ENCODE measurements around the gene PCMTD2.

PCMTD2 gene

DNA sequence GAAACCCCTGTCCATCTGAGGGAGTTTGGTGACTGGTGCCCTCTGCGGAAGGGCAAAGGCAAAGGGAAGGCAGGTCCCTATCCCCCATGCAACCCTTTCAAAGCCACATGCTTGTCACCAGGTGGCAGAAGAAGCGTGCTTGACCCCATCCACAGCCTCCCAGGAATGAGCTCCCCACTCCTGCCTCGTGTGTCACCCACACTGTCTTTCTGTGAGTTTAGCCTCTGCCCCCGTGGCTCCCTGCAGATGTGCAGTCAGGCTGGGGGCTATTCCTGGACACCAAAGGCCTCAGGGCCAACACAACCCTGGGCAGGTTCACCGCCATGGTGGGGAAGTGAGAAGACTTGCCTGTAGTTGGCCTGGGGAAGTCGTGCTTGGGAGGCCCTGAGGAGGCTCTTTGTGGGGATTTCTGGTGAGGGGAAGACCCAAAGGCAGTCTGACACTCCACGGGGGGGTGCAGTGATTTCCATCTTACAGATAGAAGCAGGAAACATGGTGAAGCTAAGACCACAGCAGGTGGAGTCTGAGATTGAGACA lies 16.6 kb upstream of the PCMTD2 start:
- no peak for DNase-seq (ENCODE audit: low read depth, low spot score)

DNA sequence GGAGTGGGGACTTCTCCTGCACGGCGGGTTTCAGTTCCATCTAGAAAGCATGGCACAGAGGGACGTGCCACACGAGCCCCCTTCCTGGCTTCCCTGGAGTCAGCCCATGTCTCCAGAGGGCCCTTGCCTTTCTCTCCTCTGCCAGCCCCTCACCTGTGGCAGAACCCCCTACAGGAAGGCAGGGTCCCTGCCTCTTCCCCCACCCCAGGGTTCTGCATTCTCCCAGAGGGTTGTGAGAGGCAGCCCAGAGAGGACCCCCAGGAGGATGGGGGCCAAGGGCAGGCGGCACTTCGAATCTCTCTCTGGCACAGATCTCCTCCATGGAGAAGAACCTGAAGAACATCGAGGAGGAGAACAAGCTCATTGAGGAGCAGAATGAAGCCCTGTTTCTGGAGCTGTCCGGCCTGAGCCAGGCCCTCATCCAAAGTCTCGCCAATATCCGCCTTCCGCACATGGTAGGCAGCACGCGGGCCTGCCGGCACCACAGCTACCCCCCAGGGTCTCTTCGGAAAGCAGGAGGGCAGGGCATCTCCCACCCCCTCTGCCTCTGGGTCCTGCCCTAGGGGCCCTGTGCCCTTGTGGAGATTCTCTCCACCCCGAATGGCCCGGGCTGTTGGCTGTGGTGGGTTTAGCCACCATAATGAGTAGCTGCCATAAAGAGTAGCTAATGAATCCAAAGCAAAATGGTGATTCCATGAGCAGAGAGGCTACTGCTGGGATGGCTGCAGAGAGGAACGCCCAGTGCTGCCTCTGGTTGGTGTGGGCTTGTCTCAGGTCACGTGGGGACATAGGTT lies 15.9 kb upstream of the PCMTD2 start:
- no peak for DNase-seq (ENCODE audit: low read depth, low spot score)

DNA sequence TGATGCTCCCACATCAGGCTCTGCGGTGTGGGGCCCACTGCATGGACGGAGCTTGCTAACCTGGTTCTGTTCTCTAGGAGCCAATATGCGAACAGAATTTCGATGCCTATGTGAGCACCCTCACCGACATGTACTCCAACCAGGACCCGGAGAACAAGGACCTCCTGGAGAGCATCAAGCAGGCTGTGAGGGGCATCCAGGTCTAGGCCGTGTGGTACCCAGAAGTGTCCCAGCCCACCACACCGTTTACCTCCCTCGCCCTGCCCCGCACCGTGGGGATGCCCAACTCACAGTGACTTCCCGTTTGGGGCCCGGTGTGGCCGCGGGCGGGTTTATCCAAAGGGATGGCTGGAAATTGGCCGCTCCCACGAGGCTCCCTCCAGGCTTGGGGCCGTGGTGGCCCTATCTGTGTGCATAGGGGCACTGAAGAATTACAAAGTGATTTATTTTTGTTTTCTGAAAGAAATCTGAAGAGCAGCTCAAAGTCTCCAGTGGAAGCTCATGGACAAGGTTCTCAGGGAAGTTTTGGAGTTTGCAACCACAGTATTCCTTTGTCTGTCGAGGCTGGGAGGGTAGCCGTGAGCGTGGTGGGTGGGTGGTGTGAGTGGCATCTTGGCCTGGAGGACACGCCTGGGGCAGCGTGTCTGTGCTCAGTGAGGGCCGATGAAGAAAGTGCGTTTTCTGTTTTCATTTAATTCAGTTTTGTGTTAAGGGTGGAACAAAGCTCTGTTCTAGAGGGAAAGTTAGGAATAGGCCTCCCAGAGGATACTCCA lies 15.1 kb upstream of the PCMTD2 start:
- no peak for DNase-seq (ENCODE audit: low read depth, low spot score)

DNA sequence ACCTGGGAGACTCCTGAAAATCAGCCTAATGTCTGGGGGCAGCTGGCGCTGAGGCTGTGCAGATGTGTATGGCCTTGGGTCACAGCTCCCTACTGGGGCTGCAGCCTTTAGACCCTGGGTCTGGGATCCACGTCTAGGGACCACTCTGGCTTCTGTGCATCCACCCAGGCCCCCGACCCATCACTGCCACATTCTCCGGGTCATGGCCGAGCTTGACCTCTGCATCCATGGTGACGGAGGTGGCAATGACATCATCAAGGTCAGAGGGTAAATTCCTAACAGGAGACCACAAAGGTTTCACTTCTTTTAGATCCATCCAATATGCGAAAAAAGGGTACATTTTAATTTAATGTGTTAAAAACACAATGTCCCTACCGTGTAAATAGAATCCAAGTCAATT lies 14.5 kb upstream of the PCMTD2 start:
- DNase-seq (ENCODE audit: low read depth, low spot score), result no peak

DNA sequence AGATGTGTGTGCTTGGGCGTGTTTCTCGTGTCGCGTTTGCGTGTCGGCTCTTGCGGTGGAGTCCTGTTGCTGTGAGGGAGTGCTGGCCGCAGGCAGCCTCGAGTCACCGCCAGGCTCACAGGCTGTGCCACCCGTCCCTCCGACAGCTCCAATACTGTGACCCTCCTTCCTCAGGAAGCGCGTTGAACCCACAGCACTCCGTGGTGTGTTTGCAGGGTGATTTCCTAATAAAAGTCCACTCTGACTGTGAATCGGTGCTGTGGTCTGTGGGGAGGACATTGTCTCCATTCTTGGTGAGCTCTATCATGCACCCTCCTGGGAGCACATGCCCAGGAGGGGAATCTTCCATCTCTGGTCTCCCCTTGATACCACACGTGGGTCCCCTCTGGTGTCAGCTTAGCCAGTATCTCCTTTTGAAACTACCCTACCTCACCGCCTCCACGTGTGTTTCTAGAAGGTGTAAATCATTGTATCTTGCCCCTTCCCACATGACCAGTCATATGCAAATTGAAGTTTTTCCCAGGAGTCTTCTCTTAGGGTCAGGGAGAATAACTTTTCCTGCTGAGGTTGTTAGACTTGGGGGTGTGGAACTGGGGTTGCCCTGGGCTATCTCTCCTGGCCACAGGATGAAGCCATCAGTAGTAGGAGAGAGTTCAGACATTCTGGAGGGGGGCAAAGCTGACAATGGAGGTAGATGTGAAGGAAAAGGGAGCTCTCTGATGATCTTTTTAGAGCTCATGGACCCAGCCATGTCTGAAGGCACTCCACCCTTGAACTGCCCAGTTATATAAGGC lies 13.3 kb upstream of the PCMTD2 start:
- DNase-seq (ENCODE audit: low read depth, low spot score), result no peak

DNA sequence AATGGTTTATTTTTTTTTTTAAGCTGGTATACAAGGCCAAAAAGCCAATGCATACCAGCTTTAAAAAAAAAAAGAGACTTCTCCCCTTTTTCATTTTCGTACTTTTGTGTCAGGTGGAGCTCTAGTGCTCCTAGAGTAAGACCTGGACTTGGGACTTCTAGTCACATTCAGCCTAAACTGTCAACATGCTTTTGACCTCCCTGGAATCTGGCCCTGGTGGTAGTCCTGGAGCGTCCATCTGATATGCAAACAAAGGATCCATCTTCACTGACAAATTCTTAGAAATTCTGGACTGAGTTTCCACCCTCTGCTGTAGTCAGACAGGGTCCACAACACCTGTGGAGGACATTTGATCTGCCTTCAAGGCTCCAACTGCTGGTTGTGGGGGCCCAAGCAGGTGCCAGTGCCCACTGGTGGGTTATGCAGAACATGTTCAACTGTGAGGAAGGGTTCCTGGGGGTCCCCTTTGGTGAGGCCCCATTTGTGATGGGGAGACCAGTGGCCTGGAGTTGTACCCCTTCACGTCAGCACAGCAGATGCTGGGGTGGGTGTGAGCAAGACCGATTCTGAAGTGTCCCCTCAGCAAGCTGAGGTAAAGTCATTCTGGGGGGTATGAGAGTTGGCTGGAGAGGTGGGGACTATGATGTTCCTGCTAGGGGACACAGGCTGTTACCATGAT lies 12.6 kb upstream of the PCMTD2 start:
- DNase-seq (ENCODE audit: low read depth, low spot score), result no peak

DNA sequence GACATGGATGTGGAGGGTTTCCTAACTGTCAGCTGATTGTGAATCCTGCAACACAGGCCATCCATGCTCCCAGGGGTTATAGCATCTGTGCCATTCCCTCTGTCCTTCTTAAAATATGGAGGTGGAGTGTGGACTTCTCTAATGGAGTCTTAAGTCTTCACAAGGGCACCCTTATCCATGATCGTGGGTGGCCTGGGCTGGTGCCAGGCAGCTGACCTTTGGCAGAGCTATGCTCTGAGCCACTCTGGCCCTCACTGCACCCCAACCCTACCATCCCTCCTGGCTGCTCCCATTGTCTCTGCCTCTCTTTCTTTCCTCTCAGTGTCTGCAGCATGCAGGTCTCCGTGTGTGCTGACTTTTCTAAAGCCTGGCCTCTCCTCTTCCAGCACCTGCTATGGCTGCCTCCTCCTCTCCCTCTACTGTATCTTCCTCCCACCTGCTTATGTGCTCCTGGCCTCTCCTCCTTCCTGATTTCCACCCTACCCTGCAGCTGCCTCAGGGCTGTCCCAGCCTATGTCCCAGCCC lies 11.2 kb upstream of the PCMTD2 start:
- DNase-seq (ENCODE audit: low read depth, low spot score), result no peak

DNA sequence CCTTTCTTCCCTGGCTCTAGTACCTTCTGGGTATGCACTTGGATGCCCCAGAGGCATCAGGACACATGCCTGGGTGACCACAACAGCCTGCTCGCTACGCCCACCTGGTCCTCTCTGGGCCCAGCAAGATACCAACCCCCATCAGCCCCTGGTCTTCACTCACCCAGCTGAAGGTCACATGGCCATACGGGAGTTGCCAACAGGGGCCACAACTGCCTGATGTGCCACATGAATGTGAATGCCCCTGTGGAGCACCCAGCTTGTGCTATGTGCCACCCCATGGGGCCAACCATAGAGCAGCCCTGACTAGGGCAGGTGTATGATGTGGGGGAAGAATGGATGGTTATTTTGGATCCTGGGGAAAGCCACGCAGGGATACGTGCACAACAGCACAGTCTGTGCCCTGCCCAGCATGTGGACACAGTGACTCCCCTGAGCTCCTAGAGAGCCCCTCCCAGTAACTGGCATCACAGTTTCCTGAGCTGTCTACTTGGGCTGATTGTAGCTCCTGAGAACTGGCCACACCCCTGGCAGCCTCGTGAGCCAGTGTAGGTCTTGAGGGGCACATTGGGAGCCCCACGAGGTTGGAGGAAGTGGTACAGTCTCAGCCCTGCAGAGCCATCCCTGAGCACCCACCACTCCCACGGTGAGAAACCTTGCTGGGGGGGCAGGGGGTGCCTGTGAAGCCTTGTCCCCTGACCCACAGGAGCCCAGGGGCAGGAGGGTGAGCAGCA lies 10.5 kb upstream of the PCMTD2 start:
- no peak for DNase-seq (ENCODE audit: low read depth, low spot score)

DNA sequence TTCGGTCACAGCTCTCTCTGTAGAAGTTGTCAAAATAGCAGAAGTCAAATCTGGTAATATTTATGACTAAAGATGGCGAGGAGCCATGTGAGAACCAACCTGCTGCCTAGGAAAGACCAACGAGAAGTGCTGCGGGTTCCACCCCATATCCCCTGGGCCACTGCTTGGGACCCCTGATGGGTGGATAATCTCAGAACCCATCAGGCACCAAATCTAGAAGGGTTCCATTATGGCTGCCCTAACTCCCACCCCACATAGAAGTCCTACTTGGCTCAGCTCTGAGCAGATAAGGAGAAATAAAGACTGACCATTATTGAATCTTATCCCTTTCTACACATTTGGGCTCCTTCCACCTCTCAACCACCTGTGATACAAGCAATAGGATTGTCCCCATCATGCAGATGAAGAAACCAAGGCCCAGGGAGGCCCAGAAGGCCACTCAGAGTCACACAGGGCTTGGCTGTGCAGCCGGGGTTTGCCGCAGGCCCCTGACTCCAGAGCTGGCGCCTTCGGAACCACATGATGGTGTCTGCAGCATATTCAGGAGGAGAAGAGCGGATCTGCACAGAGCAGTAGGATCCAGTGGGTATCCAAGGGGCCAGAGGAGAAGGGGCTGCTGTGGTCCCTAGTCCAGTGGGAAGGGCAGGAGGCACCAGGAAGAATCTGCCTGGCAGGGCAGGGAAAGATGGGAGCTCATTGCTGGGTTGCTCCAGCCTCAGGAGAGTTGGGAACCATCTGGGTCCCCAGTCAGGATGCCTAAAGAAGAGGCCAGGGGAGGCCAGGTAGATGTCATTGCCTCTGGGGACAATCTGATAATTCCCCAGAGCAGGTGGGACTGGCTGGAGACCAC lies 9.6 kb upstream of the PCMTD2 start:
- no peak for DNase-seq (ENCODE audit: low read depth, low spot score)

DNA sequence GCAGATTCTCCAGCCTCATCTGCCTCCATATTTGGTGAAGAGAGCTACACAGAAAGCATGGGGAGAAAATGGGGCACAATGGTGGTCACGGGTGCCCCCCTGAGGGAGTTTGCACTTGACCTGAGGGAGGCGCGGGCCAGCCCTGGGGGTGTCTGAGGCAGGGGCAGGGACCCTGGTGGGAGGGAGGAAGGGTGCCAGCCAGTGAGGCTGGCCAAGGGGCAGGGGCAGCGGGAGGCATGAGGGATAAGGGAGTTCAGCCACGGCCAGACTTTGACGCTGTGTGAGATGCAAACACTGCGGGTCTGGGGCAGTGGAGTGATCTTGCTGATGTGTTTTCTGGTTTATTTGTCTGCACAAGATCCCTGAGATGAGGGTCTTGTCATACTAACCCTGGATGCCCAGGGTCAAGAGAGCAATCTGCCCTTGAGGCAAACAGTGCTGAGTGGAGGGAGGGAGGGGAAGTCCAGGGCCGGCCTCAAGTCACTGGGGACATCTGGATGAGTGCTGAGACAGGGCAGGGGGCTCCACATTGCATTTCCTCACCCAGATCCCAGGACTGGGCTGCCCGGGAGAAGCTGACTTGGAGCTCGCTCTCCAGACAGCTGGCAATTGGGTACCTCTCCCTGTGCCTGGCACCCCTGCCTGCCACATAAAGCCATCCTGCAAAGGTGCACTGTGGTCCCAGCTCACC lies 8.8 kb upstream of the PCMTD2 start:
- DNase-seq (ENCODE audit: low read depth, low spot score), result no peak

DNA sequence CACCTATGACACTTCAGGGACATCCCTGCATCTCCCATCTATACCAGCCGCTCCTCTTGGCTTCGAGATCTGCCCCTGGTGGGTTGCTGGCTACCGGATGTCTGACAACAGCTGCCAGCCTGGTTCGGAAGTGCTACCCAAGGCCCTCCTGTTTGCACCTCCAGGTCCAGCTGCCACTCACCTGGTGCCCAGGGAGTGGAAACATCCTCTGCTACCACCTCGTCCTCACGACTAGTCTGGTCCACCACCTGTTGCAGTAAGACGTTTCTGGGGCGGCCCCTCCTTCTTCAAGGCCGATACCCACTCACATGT lies 8.3 kb upstream of the PCMTD2 start:
- no peak for DNase-seq (ENCODE audit: low read depth, low spot score)

DNA sequence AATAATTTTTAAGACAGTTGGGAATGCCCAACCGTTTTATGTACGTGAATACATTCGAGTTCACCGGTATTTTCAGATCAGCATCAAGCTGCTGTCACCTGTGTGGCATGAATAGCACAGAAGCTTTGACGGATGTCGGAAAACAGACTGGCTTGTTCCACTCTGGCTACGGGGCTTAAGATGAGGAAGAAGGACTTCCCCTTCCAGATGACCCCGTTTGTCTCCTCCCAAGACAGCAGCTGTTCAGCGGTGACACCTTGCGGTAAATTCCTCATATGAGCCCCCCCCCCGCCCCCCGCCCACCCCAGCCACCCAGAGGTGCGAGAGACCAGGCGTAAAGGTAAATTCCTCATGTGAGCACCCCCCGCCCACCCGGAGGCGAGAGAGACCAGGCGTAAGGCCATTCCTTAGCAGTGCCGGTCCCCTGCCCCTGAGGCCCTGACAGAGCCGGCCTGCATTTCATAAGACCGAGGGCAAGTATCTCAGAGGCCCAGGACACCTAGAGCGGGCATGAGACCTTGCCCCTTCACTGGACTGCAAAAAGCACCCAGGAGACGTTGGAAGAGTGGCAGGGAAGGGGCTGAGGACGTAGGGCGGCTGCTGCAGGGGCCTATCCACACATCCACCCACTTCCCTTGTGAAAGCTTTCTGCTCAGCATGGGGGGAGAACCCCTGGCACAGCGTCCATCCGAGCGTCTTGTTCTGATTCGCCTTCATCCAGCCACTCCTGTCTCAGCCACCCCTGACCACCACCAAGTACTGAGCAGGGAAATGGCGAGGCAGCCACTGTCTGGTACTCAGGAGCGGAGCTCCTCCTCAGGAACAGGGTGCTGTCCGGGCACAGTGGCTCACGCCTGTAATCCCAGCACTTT lies 7.3 kb upstream of the PCMTD2 start:
- DNase-seq (ENCODE audit: low read depth, low spot score), result no peak

DNA sequence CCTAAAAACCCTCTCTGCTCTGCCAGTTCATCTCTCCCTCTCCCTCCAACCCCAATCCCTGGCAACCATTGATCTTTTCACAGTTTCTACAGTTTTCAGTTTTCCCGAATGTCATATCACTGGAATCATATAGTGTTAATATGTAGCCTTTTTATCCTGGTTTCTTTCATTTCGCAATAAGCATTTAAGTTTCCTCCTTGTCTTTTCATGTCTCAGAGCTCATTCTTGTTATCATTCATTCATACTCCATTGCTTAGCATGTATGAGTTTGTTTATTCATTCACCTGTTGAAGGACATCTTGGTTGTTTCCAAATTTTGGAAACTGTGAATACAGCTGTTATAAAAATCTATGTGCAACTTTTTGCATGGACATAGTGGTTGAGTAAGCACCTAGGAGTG lies 5.5 kb upstream of the PCMTD2 start:
- no peak for DNase-seq (ENCODE audit: low read depth, low spot score)

DNA sequence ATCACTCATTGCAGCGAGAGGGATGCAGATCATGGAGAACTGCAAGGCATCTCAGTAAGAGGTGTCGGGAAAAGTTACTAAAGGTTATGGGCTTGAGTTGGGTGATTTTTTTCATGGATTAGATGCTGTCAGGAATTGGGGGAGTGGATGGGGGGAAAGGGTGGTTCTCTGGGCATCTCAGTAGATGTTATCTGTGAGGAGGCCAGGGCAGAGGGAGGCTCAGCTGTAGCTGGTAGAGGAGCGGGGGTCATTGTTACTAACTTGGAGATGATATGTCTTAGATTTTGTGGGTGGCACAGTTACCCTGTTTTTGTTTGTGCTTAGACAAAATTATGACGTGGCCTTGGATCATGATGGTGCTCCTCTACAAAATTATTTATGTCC lies 2.6 kb upstream of the PCMTD2 start:
- no peak for DNase-seq (ENCODE audit: low read depth, low spot score)

DNA sequence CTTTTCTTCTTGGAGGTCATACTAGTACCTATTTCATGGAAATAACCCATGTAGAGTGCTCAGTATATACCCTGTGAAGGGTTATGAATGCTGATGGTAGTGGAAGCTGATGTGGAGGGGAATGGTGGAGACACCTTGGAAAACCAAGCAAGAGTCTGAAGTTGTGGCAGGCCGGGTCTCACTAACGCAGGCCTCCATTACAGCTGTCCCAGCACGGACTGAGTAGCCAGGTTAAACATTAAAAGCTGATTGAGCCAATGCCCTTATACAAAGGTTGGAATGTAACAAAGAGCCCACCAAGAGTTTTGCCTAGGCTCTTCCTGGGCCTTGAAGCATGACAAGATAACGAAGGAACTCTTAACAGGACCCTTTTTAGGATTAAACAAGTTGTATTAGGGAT lies 2.1 kb upstream of the PCMTD2 start:
- DNase-seq (ENCODE audit: low read depth, low spot score), result no peak

DNA sequence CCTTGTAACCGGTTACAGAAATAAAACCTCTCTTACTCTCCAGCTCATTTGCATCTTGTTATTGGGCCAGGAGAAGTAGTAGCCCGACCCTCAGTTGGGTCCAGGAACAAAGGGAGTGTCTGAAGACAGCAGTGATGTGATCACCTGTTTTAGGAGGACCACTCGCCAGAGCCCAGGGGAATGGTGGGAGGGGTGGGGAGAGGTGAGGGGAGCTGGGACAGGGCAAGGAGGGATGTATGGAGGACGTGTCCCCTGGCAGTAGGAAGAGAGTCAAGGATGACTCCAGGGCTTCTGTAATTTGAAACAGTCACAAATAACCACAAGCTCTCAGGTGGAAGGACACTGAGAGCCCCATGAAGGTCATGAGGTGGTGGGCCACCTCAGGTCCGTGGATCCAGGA lies 1.4 kb upstream of the PCMTD2 start:
- DNase-seq (ENCODE audit: low read depth, low spot score), result no peak

DNA sequence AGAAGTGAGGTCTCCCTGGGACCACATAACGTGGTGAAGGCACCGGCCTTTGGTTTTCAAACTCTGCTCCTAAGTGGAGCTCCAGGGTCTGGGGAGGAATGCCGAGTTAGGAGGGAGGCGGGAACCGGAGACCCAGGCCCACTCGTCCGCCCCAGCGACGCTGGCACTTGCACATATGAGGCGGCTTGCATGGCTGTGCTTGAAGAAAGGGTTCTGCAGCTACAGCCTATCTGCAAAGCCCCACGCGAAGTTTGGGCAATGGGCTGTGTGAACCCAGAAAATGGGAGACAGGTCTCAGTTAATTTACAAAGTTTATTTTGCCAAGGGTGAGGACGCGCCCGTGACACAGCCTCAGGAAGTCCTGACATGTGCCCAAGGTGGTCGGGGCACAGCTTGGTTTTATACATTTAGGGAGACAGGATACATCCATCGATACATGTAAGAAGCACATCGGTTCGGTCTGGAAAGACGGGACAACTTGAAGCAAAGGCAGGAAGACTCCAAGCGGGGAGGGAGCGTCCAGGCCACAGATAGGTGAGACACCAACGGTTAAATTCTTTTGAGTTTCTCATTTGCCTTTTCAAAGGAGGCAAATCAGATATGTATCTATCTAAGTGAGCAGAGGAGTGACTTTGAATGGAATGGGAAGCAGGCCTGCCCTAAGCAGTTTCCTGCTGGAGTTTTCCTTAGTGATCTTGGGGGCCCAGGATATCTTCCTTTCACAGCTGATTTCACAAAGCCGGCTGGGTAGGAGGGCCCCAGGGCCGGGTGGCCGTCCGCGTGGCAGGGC lies 782 bp upstream of the PCMTD2 start:
- DNase-seq (ENCODE audit: low read depth, low spot score), result no peak

All from activated CD4-positive, CD25-positive, alpha-beta regulatory T cell treated with anti-CD3 and anti-CD28 coated beads, Interleukin-2, amount 50 U/mL, for 16 hours (primary cell).